Astrocyte (in vitro differentiated cells and primary cell): ENCODE measurements around the gene CMIP.

Experiments used
- CTCF ChIP-seq: IDR thresholded peaks from 2 replicates; pipeline ENCODE4 v1.5.1; 2011; ENCODE audit warnings: low read depth, mild to moderate bottlenecking, inconsistent platforms, low read length, moderate library complexity; ENCODE audit not compliant: insufficient read depth
- EZH2 ChIP-seq: IDR thresholded peaks from 2 replicates; pipeline ENCODE4 v1.6.1; 2012; ENCODE audit warnings: mild to moderate bottlenecking, low read length, inconsistent platforms; ENCODE audit not compliant: insufficient read depth

GRCh38 chr16:81461766-81462165 lies 17.2 kb downstream of the CMIP start:
- TF ChIP-seq CTCF: no peak
- TF ChIP-seq EZH2: no peak
